ENCODE results near the gene PSENEN.

The PSENEN gene

DNA sequence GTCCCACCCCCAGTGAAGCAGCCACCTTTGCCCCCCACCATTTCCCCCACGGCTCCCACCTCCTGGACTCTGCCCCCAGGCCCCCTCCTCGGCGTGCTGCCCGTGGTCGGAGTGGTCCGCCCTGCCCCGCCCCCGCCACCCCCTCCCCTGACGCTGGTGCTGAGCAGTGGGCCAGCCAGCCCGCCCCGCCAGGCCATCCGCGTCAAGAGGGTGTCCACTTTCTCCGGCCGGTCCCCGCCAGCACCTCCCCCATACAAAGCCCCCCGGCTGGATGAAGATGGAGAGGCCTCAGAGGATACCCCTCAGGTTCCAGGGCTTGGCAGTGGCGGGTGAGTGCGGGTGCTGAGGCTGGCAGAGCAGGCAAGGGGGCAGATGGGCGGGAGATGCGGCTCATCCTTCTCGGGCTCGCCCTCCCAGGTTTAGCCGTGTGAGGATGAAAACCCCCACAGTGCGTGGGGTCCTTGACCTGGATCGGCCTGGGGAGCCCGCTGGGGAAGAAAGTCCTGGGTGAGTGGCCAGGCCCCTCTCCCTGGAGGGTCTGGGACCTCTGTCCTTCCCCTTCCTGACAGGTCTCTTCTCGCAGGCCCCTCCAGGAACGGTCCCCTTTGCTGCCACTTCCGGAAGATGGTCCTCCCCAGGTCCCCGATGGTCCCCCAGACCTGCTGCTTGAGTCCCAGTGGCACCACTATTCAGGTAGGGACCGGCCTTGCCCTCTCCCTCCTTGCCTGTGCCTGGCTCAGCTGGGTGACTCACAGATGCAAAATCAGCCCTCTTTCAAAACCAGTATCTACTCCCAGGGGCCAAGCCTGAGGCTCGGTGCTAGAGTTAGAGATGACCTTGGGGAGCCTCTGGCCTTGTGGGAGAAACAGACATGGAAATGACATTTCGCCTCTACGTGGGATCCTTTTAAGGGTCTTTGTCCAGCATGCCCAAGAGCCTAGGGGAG, 12.0 kb upstream of the PSENEN start:
- Histone ChIP-seq H3K9ac (ENCODE audit: low read depth in 1 of 2, low read length in 2 of 2) (no peak overlapping the region), H3K27me3 (ENCODE audit: control insufficient read depth in 1 of 2, insufficient read depth in 2 of 2, low read length in 2 of 2) (no peaks in the 10 kb centered on the region), H3K27ac (ENCODE audit: low read depth, low read length) (no peak overlapping the region), H3K4me1 (ENCODE audit: control insufficient read depth in 1 of 2, insufficient read depth in 2 of 2, low read length in 2 of 2) (no peaks in the 10 kb centered on the region), H3K9me3 (ENCODE audit: control insufficient read depth in 1 of 2, low read length in 2 of 2) (no peaks in the 10 kb centered on the region), H3K36me3 (ENCODE audit: control insufficient read depth in 1 of 2, insufficient read depth in 2 of 2, low read length in 2 of 2) (peaks cover 57 to 90% of the 10 kb centered on the region in 2 donors), H3K4me3 (ENCODE audit: low read depth in 1 of 2, low read length in 2 of 2) (no peak overlapping the region)

DNA sequence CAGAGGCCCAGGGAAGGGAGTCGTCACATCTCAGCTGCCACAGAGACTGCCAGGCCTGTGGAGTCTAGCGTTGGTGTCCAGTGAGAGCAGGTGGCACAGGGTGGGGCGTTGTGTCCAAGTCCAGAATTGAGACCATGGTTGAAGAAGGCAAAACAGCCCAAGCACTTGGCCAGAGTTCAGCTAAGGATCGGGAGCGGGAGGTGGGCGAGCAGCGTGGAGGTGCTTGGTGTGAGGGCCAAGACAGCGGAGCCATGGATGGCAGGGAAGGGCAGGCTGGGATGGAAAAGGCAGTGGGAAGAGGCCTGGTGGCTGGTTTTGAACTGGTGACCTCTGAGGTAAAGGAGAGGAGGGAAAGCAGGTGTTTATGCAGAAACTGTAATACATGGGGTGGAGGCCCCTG, 11.2 kb upstream of the PSENEN start:
- Histone ChIP-seq H3K27ac (ENCODE audit: low read depth, low read length) (no peak overlapping the region), H3K4me3 (ENCODE audit: low read depth in 1 of 2, low read length in 2 of 2) (no peak overlapping the region), H3K36me3 (ENCODE audit: control insufficient read depth in 1 of 2, insufficient read depth in 2 of 2, low read length in 2 of 2) (peaks cover 53 to 89% of the 10 kb centered on the region in 2 donors), H3K27me3 (ENCODE audit: control insufficient read depth in 1 of 2, insufficient read depth in 2 of 2, low read length in 2 of 2) (no peaks in the 10 kb centered on the region), H3K9me3 (ENCODE audit: control insufficient read depth in 1 of 2, low read length in 2 of 2) (no peaks in the 10 kb centered on the region), H3K4me1 (ENCODE audit: control insufficient read depth in 1 of 2, insufficient read depth in 2 of 2, low read length in 2 of 2) (no peaks in the 10 kb centered on the region), H3K9ac (ENCODE audit: low read depth in 1 of 2, low read length in 2 of 2) (no peak overlapping the region)

DNA sequence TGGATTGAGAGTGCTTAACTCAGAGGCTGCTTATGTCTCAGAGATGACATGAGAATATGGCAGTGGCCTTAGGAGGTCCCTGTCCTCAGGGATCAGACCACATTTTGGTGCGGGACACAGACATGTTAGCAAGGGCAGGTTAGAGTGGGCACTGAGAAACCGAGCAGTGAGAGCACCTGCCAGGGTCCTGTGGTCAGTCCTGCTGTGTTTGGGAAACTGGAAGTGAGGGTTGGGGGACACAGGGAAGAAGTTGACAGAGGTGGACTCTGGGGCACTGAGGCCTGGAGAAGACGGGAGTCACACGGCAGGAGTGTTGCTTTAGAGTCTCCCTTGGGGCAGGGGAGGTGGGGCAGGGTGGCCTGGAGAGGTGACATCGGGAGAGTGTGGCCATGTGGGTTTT, 10.6 kb upstream of the PSENEN start:
- Histone ChIP-seq H3K27me3 (ENCODE audit: control insufficient read depth in 1 of 2, insufficient read depth in 2 of 2, low read length in 2 of 2) (no peaks in the 10 kb centered on the region), H3K9me3 (ENCODE audit: control insufficient read depth in 1 of 2, low read length in 2 of 2) (no peaks in the 10 kb centered on the region), H3K9ac (ENCODE audit: low read depth in 1 of 2, low read length in 2 of 2) (no peak overlapping the region), H3K4me1 (ENCODE audit: control insufficient read depth in 1 of 2, insufficient read depth in 2 of 2, low read length in 2 of 2) (peaks cover 0 to 4% of the 10 kb centered on the region in 2 donors), H3K27ac (ENCODE audit: low read depth, low read length) (no peak overlapping the region), H3K36me3 (ENCODE audit: control insufficient read depth in 1 of 2, insufficient read depth in 2 of 2, low read length in 2 of 2) (peaks cover 47 to 83% of the 10 kb centered on the region in 2 donors), H3K4me3 (ENCODE audit: low read depth in 1 of 2, low read length in 2 of 2) (no peak overlapping the region)

DNA sequence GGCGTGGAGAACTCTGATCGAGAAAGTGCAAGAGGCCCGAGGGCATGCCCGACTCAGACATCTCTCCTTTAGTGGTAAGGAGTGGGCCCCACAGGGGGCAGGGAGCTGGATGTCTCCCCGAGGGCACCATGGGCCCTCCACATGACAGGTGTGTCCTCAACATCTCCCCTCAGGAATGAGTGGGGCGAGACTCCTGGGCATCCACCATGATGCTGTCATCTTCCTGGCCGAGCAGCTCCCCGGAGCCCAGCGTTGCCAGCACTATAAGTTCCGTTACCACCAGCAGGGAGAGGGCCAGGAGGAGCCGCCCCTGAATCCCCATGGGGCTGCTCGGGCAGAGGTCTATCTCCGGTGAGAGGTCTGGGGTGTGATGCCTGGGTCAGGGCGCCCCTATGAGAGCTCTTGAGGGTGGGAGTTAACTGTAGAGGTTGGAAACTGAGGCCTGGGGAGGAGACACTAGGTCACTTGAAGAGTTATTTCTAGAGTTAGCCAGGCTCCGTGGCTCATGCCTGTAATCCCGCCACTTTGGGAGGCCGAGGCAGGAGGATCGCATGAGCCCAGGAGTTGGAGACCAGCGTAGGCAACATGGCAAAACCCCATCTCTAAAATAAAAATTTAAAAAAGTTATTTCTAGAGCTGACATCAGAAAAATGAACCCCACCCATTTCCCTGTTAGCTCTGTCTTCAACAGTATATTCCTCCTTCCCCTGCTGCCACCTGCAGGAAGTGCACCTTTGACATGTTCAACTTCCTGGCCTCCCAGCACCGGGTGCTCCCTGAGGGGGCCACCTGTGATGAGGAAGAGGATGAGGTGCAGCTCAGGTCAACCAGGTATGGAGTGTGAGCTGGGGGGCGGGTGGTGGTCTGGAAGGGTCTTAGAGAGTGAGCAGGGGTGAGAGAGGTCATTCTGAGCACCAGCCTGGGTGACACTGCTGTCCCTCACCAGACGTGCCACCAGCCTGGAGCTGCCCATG, 8.3 kb upstream of the PSENEN start:
- Histone ChIP-seq H3K9me3 (ENCODE audit: control insufficient read depth in 1 of 2, low read length in 2 of 2) (no peaks in the 10 kb centered on the region), H3K27me3 (ENCODE audit: control insufficient read depth in 1 of 2, insufficient read depth in 2 of 2, low read length in 2 of 2) (no peaks in the 10 kb centered on the region), H3K4me1 (ENCODE audit: control insufficient read depth in 1 of 2, insufficient read depth in 2 of 2, low read length in 2 of 2) (peaks cover 2 to 12% of the 10 kb centered on the region in 2 donors), H3K9ac (ENCODE audit: low read depth in 1 of 2, low read length in 2 of 2) (no peak overlapping the region), H3K36me3 (ENCODE audit: control insufficient read depth in 1 of 2, insufficient read depth in 2 of 2, low read length in 2 of 2) (peaks cover 32 to 60% of the 10 kb centered on the region in 2 donors), H3K27ac (ENCODE audit: low read depth, low read length) (no peak overlapping the region), H3K4me3 (ENCODE audit: low read depth in 1 of 2, low read length in 2 of 2) (no peak overlapping the region)

DNA sequence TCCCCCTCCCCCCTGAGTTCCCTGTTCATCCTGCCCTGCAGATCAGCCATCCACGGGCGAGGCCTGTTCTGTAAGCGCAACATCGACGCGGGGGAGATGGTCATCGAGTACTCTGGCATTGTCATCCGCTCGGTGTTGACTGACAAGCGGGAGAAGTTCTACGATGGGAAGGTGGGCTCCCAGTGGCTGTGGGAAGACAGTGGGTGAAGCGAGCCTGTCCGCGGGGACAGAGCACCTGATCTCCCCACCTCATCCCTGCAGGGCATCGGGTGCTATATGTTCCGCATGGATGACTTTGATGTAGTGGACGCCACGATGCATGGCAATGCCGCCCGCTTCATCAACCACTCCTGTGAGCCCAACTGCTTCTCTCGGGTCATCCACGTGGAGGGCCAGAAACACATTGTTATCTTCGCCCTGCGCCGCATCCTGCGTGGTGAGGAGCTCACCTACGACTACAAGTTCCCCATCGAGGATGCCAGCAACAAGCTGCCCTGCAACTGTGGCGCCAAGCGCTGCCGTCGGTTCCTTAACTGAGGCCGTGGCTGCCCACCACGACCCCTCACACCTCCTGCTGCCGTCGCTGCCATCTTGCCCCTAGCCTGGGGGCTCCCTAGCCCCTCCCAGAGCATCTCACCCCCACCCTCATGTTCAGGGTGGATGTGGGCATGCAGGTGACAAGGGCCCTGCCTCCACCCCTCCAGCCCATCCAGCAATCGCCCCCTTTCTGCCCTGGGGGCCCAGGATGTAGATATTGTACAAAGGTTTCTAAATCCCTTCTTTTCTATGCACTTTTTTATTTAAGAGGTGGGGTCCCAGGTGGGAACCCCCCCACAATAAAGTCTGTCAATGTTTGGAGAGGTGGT, 7.2 kb upstream of the PSENEN start:
- Histone ChIP-seq H3K4me1 (ENCODE audit: control insufficient read depth in 1 of 2, insufficient read depth in 2 of 2, low read length in 2 of 2) (peaks cover 2 to 12% of the 10 kb centered on the region in 2 donors), H3K27me3 (ENCODE audit: control insufficient read depth in 1 of 2, insufficient read depth in 2 of 2, low read length in 2 of 2) (no peaks in the 10 kb centered on the region), H3K27ac (ENCODE audit: low read depth, low read length) (no peak overlapping the region), H3K36me3 (ENCODE audit: control insufficient read depth in 1 of 2, insufficient read depth in 2 of 2, low read length in 2 of 2) (peaks cover 33 to 56% of the 10 kb centered on the region in 2 donors), H3K9ac (ENCODE audit: low read depth in 1 of 2, low read length in 2 of 2) (no peak overlapping the region), H3K9me3 (ENCODE audit: control insufficient read depth in 1 of 2, low read length in 2 of 2) (no peaks in the 10 kb centered on the region), H3K4me3 (ENCODE audit: low read depth in 1 of 2, low read length in 2 of 2) (no peak overlapping the region)

DNA sequence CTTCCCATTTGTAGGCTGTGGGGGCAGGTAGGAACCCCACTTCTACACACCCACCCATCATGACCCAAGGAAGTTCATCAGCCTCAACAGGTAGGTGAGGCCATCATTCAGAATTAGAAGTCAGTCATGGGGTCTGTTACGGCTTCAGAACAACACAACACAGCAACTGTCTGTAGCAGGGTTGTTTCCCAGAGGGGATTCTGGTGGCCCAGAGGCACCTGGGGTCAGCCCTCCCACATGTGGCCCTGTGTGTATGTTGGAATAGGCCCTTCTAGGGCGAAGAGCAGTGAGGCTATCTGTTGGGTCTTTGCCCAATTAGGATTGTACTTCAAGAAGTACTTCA, 6.6 kb upstream of the PSENEN start:
- no peaks in the 10 kb centered on the region for H3K9me3 ChIP-seq (ENCODE audit: control insufficient read depth in 1 of 2, low read length in 2 of 2)
- peaks cover 33 to 49% of the 10 kb centered on the region in 2 donors for H3K36me3 ChIP-seq (ENCODE audit: control insufficient read depth in 1 of 2, insufficient read depth in 2 of 2, low read length in 2 of 2)
- H3K4me3 ChIP-seq (ENCODE audit: low read depth in 1 of 2, low read length in 2 of 2), result no peak overlapping the region

GRCh38 chr19:35739275-35740107, 6.0 kb upstream of the PSENEN start:
- peak overlapping the region in 1 of 2 donors; percentile 47 for H3K9ac ChIP-seq (ENCODE audit: low read depth in 1 of 2, low read length in 2 of 2)
- no peaks in the 10 kb centered on the region for H3K9me3 ChIP-seq (ENCODE audit: control insufficient read depth in 1 of 2, low read length in 2 of 2)
- H3K27me3 ChIP-seq (ENCODE audit: control insufficient read depth in 1 of 2, insufficient read depth in 2 of 2, low read length in 2 of 2), result no peaks in the 10 kb centered on the region
- peaks cover 10 to 20% of the 10 kb centered on the region in 2 donors for H3K4me1 ChIP-seq (ENCODE audit: control insufficient read depth in 1 of 2, insufficient read depth in 2 of 2, low read length in 2 of 2)
- no peak overlapping the region for H3K27ac ChIP-seq (ENCODE audit: low read depth, low read length)
- peaks cover 28 to 43% of the 10 kb centered on the region in 2 donors for H3K36me3 ChIP-seq (ENCODE audit: control insufficient read depth in 1 of 2, insufficient read depth in 2 of 2, low read length in 2 of 2)
- H3K4me3 ChIP-seq (ENCODE audit: low read depth in 1 of 2, low read length in 2 of 2), result peak overlapping the region; percentile 75 to 90

More for the DNA sequence above, 6.6 kb upstream of the PSENEN start:
- Histone ChIP-seq H3K4me1 (ENCODE audit: control insufficient read depth in 1 of 2, insufficient read depth in 2 of 2, low read length in 2 of 2) (peaks cover 4 to 13% of the 10 kb centered on the region in 2 donors), H3K9ac (ENCODE audit: low read depth in 1 of 2, low read length in 2 of 2) (no peak overlapping the region), H3K27ac (ENCODE audit: low read depth, low read length) (no peak overlapping the region), H3K27me3 (ENCODE audit: control insufficient read depth in 1 of 2, insufficient read depth in 2 of 2, low read length in 2 of 2) (no peaks in the 10 kb centered on the region)

GRCh38 chr19:35740108-35740422, 5.4 kb upstream of the PSENEN start:
- Histone ChIP-seq H3K36me3 (ENCODE audit: control insufficient read depth in 1 of 2, insufficient read depth in 2 of 2, low read length in 2 of 2) (peaks cover 28 to 39% of the 10 kb centered on the region in 2 donors), H3K27ac (ENCODE audit: low read depth, low read length) (peak overlapping the region; percentile 45), H3K4me1 (ENCODE audit: control insufficient read depth in 1 of 2, insufficient read depth in 2 of 2, low read length in 2 of 2) (peaks cover 11 to 23% of the 10 kb centered on the region in 2 donors), H3K9me3 (ENCODE audit: control insufficient read depth in 1 of 2, low read length in 2 of 2) (no peaks in the 10 kb centered on the region), H3K4me3 (ENCODE audit: low read depth in 1 of 2, low read length in 2 of 2) (peak overlapping the region; percentile 75 to 90), H3K27me3 (ENCODE audit: control insufficient read depth in 1 of 2, insufficient read depth in 2 of 2, low read length in 2 of 2) (no peaks in the 10 kb centered on the region), H3K9ac (ENCODE audit: low read depth in 1 of 2, low read length in 2 of 2) (peak overlapping the region; percentile 47 to 70)

Measured in duodenal mucosa (tissue), 2 donors.